ENCODE data around the gene SPATA46.

Gene SPATA46

DNA sequence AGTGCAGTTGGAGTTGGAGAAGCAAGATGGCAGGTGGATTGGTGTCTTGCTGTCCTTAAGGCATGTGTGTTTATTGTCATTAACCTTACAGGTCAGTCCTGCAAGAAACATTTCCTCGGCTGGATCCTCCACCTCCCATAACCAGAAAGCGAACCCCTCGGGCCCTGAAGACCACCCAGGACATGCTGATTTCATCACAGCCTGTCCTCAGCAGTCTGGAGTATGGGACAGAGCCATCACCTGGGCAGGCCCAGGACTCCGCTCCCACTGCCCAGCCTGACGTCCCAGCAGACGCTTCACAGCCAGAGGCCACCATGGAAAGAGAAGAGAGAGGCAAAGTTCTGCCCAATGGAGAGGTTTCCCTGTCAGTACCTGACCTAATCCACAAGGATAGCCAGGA lies 6.4 kb upstream of the SPATA46 start:
- H3K9me3 ChIP-seq (ENCODE audit: insufficient read depth, low read depth, low read length) = no peaks in the 10 kb centered on the region
- H3K4me1 ChIP-seq (ENCODE audit: insufficient read depth, low read length, poor library complexity, severe bottlenecking) = no peaks in the 10 kb centered on the region
- no peaks in the 10 kb centered on the region for H3K79me2 ChIP-seq (ENCODE audit: insufficient read depth, low read length)
- no peak overlapping the region for H2AFZ ChIP-seq (ENCODE audit: low read length)
- no peaks in the 10 kb centered on the region for H3K27me3 ChIP-seq (ENCODE audit: insufficient read depth, low read length, poor library complexity, severe bottlenecking)
- no peak overlapping the region for H3K9ac ChIP-seq (ENCODE audit: low read depth, low read length, poor library complexity, severe bottlenecking)
- no peaks in the 10 kb centered on the region for H4K20me1 ChIP-seq (ENCODE audit: insufficient read depth, low read length, poor library complexity, severe bottlenecking)
- H3K4me2 ChIP-seq (ENCODE audit: low read depth, low read length, poor library complexity, severe bottlenecking) = no peak overlapping the region
- TF ChIP-seq, protein P1, sequence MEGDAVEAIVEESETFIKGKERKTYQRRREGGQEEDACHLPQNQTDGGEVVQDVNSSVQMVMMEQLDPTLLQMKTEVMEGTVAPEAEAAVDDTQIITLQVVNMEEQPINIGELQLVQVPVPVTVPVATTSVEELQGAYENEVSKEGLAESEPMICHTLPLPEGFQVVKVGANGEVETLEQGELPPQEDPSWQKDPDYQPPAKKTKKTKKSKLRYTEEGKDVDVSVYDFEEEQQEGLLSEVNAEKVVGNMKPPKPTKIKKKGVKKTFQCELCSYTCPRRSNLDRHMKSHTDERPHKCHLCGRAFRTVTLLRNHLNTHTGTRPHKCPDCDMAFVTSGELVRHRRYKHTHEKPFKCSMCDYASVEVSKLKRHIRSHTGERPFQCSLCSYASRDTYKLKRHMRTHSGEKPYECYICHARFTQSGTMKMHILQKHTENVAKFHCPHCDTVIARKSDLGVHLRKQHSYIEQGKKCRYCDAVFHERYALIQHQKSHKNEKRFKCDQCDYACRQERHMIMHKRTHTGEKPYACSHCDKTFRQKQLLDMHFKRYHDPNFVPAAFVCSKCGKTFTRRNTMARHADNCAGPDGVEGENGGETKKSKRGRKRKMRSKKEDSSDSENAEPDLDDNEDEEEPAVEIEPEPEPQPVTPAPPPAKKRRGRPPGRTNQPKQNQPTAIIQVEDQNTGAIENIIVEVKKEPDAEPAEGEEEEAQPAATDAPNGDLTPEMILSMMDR (conservative IDR thresholded peaks at IDR 0.05; ENCODE audit: low read length) = no peak
- no peak for TF ChIP-seq EZH2phosphoT487 (IDR thresholded peaks at IDR 0.05; ENCODE audit: borderline replicate concordance)
- no peaks in the 10 kb centered on the region for H3F3A ChIP-seq (ENCODE audit: low read depth)
- H3K9me2 ChIP-seq (replicated peaks; ENCODE audit: low read depth, low read length) = no peaks in the 10 kb centered on the region
- H3K4me3 ChIP-seq (ENCODE audit: low read length, poor library complexity, severe bottlenecking) = no peak overlapping the region
- no peaks in the 10 kb centered on the region for H3K36me3 ChIP-seq (ENCODE audit: insufficient read depth, low read length)

DNA sequence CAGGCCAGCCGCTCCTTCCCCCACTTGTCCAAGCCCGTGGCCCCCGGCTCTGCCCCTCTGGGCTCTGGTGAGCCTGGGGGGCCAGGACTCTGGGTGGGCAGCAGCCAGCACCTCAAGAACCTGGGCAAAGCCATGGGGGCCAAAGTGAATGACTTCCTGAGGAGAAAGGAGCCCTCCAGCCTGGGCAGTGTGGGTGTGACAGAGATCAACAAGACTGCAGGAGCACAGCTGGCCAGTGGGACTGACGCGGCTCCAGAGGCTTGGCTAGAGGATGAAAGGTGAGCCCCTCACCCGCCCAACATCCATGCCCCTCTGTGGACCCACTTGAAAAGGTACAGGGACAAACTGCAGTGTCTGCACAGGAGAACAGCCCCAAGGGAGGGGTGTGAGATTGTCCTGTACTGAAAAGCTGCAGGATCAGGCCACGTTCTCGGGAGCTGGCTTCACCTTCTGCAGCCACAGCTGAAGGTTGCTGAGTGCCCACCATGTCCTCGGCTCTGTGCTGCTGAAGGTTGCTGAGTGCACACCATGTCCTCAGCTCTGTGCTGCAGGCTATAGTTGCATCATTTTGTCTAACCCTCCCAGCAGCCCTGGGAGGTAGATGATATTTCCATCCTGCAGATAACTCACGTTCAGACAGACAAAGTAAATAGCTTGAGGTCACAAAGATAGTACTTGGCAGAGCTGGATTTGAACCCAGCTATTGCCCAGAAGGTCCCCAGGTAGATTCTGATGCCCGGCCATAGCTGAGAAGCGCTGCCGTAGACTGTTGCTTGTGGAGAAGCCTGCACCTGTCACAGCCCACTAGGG lies 5.5 kb upstream of the SPATA46 start:
- Histone ChIP-seq H3F3A (ENCODE audit: low read depth) (no peaks in the 10 kb centered on the region), H3K9me3 (ENCODE audit: insufficient read depth, low read depth, low read length) (no peaks in the 10 kb centered on the region), H2AFZ (ENCODE audit: low read length) (no peak overlapping the region), H3K4me3 (ENCODE audit: low read length, poor library complexity, severe bottlenecking) (no peak overlapping the region), H3K9ac (ENCODE audit: low read depth, low read length, poor library complexity, severe bottlenecking) (no peak overlapping the region), H3K9me2 (replicated peaks; ENCODE audit: low read depth, low read length) (no peaks in the 10 kb centered on the region), H3K4me1 (ENCODE audit: insufficient read depth, low read length, poor library complexity, severe bottlenecking) (no peaks in the 10 kb centered on the region), H4K20me1 (ENCODE audit: insufficient read depth, low read length, poor library complexity, severe bottlenecking) (no peaks in the 10 kb centered on the region), H3K36me3 (ENCODE audit: insufficient read depth, low read length) (no peaks in the 10 kb centered on the region), H3K27me3 (ENCODE audit: insufficient read depth, low read length, poor library complexity, severe bottlenecking) (no peaks in the 10 kb centered on the region), H3K79me2 (ENCODE audit: insufficient read depth, low read length) (no peaks in the 10 kb centered on the region), H3K4me2 (ENCODE audit: low read depth, low read length, poor library complexity, severe bottlenecking) (no peak overlapping the region)
- TF ChIP-seq EZH2phosphoT487 (IDR thresholded peaks at IDR 0.05; ENCODE audit: borderline replicate concordance) = no peak
- TF ChIP-seq, protein P1 (conservative IDR thresholded peaks at IDR 0.05; ENCODE audit: low read length) = no peak

DNA sequence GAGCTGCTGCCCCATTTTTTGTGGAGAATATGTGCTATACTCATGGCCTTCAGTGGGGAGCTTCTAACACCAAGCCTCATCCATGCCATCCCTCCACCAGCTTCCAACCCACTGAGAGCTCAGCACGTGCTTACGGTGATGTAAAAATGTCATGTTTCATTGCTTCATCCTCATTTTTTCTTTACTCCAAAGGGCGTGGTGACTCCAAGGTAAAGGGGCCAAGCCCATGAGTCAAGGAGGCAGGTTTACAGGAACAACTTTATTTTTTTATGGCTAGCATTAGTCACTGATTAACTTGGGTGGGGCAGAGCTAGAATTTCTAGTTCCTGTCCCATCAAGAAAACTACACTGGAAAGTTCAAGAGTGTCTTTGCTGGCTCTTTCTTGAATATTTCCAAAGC lies 4.7 kb upstream of the SPATA46 start, which contains the start of gene C1orf226:
C1orf226 (plus strand) TSS at position 346 of the 400 bp plus-strand sequence. CDS start 174 bp downstream, outside the sequence.
- H3K4me2 ChIP-seq (ENCODE audit: low read depth, low read length, poor library complexity, severe bottlenecking) = no peak within 1 kb of the TSS
- H3K9me2 ChIP-seq (replicated peaks; ENCODE audit: low read depth, low read length) = no peaks in the 10 kb centered on the region
- no peak within 1 kb of the TSS for H2AFZ ChIP-seq (ENCODE audit: low read length)
- no peaks in the 10 kb centered on the region for H3F3A ChIP-seq (ENCODE audit: low read depth)
- no peaks in the 10 kb centered on the region for H3K9me3 ChIP-seq (ENCODE audit: insufficient read depth, low read depth, low read length)
- H3K36me3 ChIP-seq (ENCODE audit: insufficient read depth, low read length) = no peaks in the 10 kb centered on the region
- no peak within 1 kb of the TSS for H3K9ac ChIP-seq (ENCODE audit: low read depth, low read length, poor library complexity, severe bottlenecking)
- H3K79me2 ChIP-seq (ENCODE audit: insufficient read depth, low read length) = no peaks in the 10 kb centered on the region
- H4K20me1 ChIP-seq (ENCODE audit: insufficient read depth, low read length, poor library complexity, severe bottlenecking) = no peaks in the 10 kb centered on the region
- H3K4me1 ChIP-seq (ENCODE audit: insufficient read depth, low read length, poor library complexity, severe bottlenecking) = no peaks in the 10 kb centered on the region
- H3K27me3 ChIP-seq (ENCODE audit: insufficient read depth, low read length, poor library complexity, severe bottlenecking) = no peaks in the 10 kb centered on the region
- TF ChIP-seq EZH2phosphoT487 (IDR thresholded peaks at IDR 0.05; ENCODE audit: borderline replicate concordance) = no peak
- TF ChIP-seq, protein P1 (conservative IDR thresholded peaks at IDR 0.05; ENCODE audit: low read length) = no peak
- H3K4me3 ChIP-seq (ENCODE audit: low read length, poor library complexity, severe bottlenecking) = no peak within 1 kb of the TSS
